NCI-H1694 treated with DMSO at 0.1 percent for 48 hours (cell line): Measurements from ENCODE around the gene DDX25.

Experiments used
- DNase-seq: peaks from one replicate; lab custom pipeline; 2025; lab: John Stamatoyannopoulos, UW

Gene DDX25

GRCh38 chr11:125978181-125978716, 73.9 kb downstream of the DDX25 start:
- no peak for DNase-seq
